Keratinocyte (primary cell): ENCODE measurements around the gene CACNA1B. TPM values are rescaled to one million over a fixed set of nuclear protein-coding genes. Genes with fewer than 3 reads are reported as not detected.
"Not testable (repeated sequence)": the region's sequence is repeated elsewhere in the genome, so short reads cannot be mapped to it uniquely, and the experiment has no call there.

ENCODE experiments used
- DNase-seq: peaks from one replicate; pipeline ENCODE4 v3.0.0-alpha.2; 2011; ENCODE audit warnings: low read depth, missing footprints, low spot score
- FAIRE-seq: peaks from 2 replicates; lab custom pipeline; 2011; peaks lifted over from hg19 to GRCh38; lab: Jason Lieb, UNC
- H2AFZ ChIP-seq: 2 replicates; pipeline ENCODE4 v1.6.0; 2012; ENCODE audit warnings: low read length, control low read depth, inconsistent platforms; ENCODE audit not compliant: control insufficient read depth
- H3K27ac ChIP-seq: 2 replicates; pipeline ENCODE4 v1.5.1; 2011; ENCODE audit warnings: low read length; ENCODE audit not compliant: control insufficient read depth, insufficient read depth
- H3K27me3 ChIP-seq: 3 replicates; pipeline ENCODE4 v1.6.0; 2011; ENCODE audit warnings: low read length; ENCODE audit not compliant: control insufficient read depth, insufficient read depth; ENCODE audit errors: extremely low read depth
- H3K36me3 ChIP-seq, 2 experiments: 2 replicates in 1 of 2; 3 replicates in 1 of 2; pipeline ENCODE4 v1.5.1; 2011; ENCODE audit warnings: low read length in 2 of 2, mild to moderate bottlenecking in 1 of 2; ENCODE audit not compliant: control insufficient read depth in 2 of 2, insufficient read depth in 2 of 2; ENCODE audit errors: extremely low read depth in 1 of 2
- H3K4me1 ChIP-seq: 3 replicates; pipeline ENCODE4 v1.5.1; 2011; ENCODE audit warnings: low read length; ENCODE audit not compliant: control insufficient read depth, insufficient read depth; ENCODE audit errors: extremely low read depth
- H3K4me2 ChIP-seq: 3 replicates; pipeline ENCODE4 v1.6.0; 2011; ENCODE audit warnings: low read depth, low read length; ENCODE audit not compliant: control insufficient read depth, insufficient read depth; ENCODE audit errors: extremely low read depth
- H3K4me3 ChIP-seq, 3 experiments: fragments of 200-600 bp in 1 of 3; sonication (generic) in 1 of 3; 2 replicates in 2 of 3; 3 replicates in 1 of 3; pipeline ENCODE4 v1.5.1; 2011 to 2016; ENCODE audit warnings: low read length in 3 of 3, mild to moderate bottlenecking in 3 of 3, control low read depth in 2 of 3, inconsistent platforms in 1 of 3, low read depth in 1 of 3, mixed read lengths in 1 of 3, mixed run types in 1 of 3, moderate library complexity in 1 of 3; ENCODE audit not compliant: control insufficient read depth in 2 of 3, insufficient read depth in 2 of 3; ENCODE audit errors: extremely low read depth in 1 of 3
- H3K79me2 ChIP-seq: 2 replicates; pipeline ENCODE4 v1.6.0; 2012; ENCODE audit warnings: low read length; ENCODE audit not compliant: control insufficient read depth, insufficient read depth
- H3K9ac ChIP-seq: 3 replicates; pipeline ENCODE4 v1.6.0; 2011; ENCODE audit warnings: low read length; ENCODE audit not compliant: control insufficient read depth, insufficient read depth; ENCODE audit errors: extremely low read depth
- H3K9me1 ChIP-seq: 3 replicates; pipeline ENCODE4 v1.6.0; 2011; ENCODE audit warnings: low read length; ENCODE audit not compliant: control insufficient read depth, insufficient read depth; ENCODE audit errors: extremely low read depth
- H3K9me3 ChIP-seq: 2 replicates; pipeline ENCODE4 v1.5.1; 2012; ENCODE audit warnings: low read depth, low read length; ENCODE audit not compliant: control insufficient read depth
- H4K20me1 ChIP-seq: 3 replicates; pipeline ENCODE4 v1.6.0; 2011; ENCODE audit warnings: low read length; ENCODE audit not compliant: control insufficient read depth, insufficient read depth; ENCODE audit errors: extremely low read depth
- EZH2 ChIP-seq: IDR thresholded peaks from one replicate; pipeline ENCODE4 v1.6.1; 2012; ENCODE audit warnings: inconsistent platforms, mild to moderate bottlenecking, low read length, moderate library complexity
- dilution Hi-C: fragments of 300-500 bp; cut with MboI; formaldehyde crosslinking; loops from one replicate; pipeline ENCODE4 v1.7.0; 2020; ENCODE audit warnings: low sequenced_read_pairs; ENCODE audit not compliant: extremely low pct_ligation_motif_present
- polyA minus RNA-seq, 3 experiments: library from RNA; depleted of rRNA, polyadenylated mRNA; stranded (reverse); fragments of >200 nt; gene quantifications; 1 replicate in 1 of 3; 2 replicates in 1 of 3; 3 replicates in 1 of 3; pipeline ENCODE4 v1.2.3, GENCODE V29; 2011
- polyA plus RNA-seq, 5 experiments: library from polyadenylated mRNA; depleted of rRNA in 3 of 5; stranded (reverse) in 3 of 5; stranded (forward) in 1 of 5; unstranded in 1 of 5; fragments of >200 nt; gene quantifications; 1 replicate in 1 of 5; 2 replicates in 3 of 5; 3 replicates in 1 of 5; pipeline versions ENCODE4 v1.2.1 to v1.2.3, GENCODE V29; 2011 to 2012; ENCODE audit warnings: missing spikeins in 2 of 5, low read depth in 1 of 5, low replicate concordance in 1 of 5
- TF ChIP-seq, protein P1 (sequence below), 3 experiments: IDR thresholded peaks in 1 of 3; conservative IDR thresholded peaks in 1 of 3; optimal IDR thresholded peaks in 1 of 3; 2 replicates in 2 of 3; 3 replicates in 1 of 3; pipeline versions ENCODE3 to v1.5.1; 2011; ENCODE audit warnings: low read length in 3 of 3, mild to moderate bottlenecking in 3 of 3, moderate library complexity in 2 of 3, control low read depth in 1 of 3, inconsistent platforms in 1 of 3; ENCODE audit not compliant: insufficient read depth in 2 of 3; ENCODE audit errors: extremely low read depth in 1 of 3

The CACNA1B gene
- under 0.01 to 0.01 TPM (median 0.01 TPM) in 3 replicates for polyA plus RNA-seq
- not detected for polyA plus RNA-seq (2011; ENCODE audit: low read depth)
- not detected in 2 replicates for polyA plus RNA-seq (2011; cell fraction: cytosol; rRNA removed)
- 0.01 and 0.08 TPM in 2 replicates for polyA plus RNA-seq (2011; cell fraction: nucleus; rRNA removed)
- polyA plus RNA-seq (2012; ENCODE audit: low replicate concordance) = not detected in 2 replicates
- polyA minus RNA-seq = 0.03 TPM in 1 of 3 replicates, not detected in the others
- not detected for polyA minus RNA-seq (2011; cell fraction: cytosol; rRNA and poly(A)+ RNA removed)
- polyA minus RNA-seq (2011; cell fraction: nucleus; rRNA and poly(A)+ RNA removed) = 0.11 TPM in 1 of 2 replicates, not detected in the other

DNA sequence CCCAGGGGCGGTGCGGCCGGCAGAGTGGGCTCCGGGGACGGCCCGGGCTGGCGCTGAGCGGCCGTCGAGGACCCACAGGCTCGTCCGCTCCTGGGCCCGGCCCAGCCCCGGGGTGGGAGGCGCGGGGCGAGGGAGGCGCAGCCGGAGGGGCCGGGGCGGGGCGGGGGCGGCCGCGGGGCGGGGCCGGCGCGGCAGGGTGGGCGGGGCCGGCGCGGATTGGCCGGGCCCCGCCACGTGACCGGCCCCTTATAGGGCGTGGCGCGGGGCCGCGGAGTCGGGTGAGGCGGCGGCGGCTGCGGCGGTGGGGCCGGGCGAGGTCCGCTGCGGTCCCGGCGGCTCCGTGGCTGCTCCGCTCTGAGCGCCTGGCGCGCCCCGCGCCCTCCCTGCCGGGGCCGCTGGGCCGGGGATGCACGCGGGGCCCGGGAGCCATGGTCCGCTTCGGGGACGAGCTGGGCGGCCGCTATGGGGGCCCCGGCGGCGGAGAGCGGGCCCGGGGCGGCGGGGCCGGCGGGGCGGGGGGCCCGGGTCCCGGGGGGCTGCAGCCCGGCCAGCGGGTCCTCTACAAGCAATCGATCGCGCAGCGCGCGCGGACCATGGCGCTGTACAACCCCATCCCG, at the start of gene CACNA1B:
Gene CACNA1B, plus strand, starts transcription at position 277 of the 617 bp plus-strand sequence. Its CDS starts 152 bp downstream, at position 429.
- H3K4me3 ChIP-seq, H3K9me3 ChIP-seq, H3K4me1 ChIP-seq, dilution Hi-C loops, H3K9ac ChIP-seq, H3K79me2 ChIP-seq, H3K4me2 ChIP-seq, FAIRE-seq, H3K9me1 ChIP-seq, H3K36me3 ChIP-seq, H4K20me1 ChIP-seq, H2AFZ ChIP-seq, H3K27ac ChIP-seq, DNase-seq: not testable (repeated sequence)
- H3K27me3 ChIP-seq = peaks cover 12% of the 10 kb centered on the region

DNA sequence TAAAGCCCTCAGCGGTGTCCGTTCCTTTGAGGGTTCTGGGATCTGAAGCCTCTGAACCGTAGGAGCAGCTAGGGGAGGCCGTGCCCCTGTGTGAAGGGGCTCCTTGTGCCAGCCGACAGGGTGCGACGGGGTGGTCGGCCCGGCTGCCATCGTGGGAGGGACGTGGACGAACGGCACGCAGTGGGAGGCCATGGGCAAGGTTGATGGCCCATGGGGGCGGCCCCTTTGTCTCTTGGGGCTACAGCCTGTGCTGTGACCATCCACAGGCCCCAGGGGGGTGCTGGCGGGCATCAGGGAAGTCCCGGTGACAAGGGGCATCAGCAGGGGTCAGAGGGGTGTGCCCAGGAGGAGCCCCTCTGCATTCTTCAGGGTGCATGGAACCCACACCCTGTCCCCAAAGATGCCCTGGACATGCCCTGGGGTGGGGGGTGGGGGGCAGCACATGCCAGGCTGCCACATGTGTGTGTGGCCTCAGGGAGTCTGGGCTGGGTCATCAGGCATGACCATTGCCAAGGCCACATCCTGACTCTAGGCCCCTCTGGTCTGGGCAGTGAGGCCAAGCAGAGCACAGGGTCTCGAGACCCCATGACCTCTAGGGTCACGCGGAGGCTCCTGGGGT, 49.6 kb upstream of the CACNA1B start:
- dilution Hi-C loops = no loop called here
- Histone ChIP-seq H3K4me3 (no peak overlapping the region), H3K4me2 (no peak overlapping the region), H4K20me1 (peaks cover 12% of the 10 kb centered on the region), H3K9me3 (no peaks in the 10 kb centered on the region), H3K9me1 (no peaks in the 10 kb centered on the region), H3K4me1 (no peaks in the 10 kb centered on the region), H3K27me3 (no peaks in the 10 kb centered on the region), H3K79me2 (no peaks in the 10 kb centered on the region), H3K27ac (no peak overlapping the region), H2AFZ (no peak overlapping the region), H3K9ac (no peak overlapping the region), H3K36me3 (peaks cover 5 to 17% of the 10 kb centered on the region in 2 experiments)
- FAIRE-seq (no peak), DNase-seq (no peak)
- TF ChIP-seq, protein P1, sequence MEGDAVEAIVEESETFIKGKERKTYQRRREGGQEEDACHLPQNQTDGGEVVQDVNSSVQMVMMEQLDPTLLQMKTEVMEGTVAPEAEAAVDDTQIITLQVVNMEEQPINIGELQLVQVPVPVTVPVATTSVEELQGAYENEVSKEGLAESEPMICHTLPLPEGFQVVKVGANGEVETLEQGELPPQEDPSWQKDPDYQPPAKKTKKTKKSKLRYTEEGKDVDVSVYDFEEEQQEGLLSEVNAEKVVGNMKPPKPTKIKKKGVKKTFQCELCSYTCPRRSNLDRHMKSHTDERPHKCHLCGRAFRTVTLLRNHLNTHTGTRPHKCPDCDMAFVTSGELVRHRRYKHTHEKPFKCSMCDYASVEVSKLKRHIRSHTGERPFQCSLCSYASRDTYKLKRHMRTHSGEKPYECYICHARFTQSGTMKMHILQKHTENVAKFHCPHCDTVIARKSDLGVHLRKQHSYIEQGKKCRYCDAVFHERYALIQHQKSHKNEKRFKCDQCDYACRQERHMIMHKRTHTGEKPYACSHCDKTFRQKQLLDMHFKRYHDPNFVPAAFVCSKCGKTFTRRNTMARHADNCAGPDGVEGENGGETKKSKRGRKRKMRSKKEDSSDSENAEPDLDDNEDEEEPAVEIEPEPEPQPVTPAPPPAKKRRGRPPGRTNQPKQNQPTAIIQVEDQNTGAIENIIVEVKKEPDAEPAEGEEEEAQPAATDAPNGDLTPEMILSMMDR (optimal IDR thresholded peaks at IDR 0.05 in 1 of 3, IDR thresholded peaks at IDR 0.05 in 1 of 3, conservative IDR thresholded peaks at IDR 0.05 in 1 of 3; ENCODE audit: extremely low read depth in 1 of 3, insufficient read depth in 2 of 3, low read length in 3 of 3) = no peak
- TF ChIP-seq EZH2 = no peak
